GM11168 (cell line): ENCODE results near the gene TMCC3.

Source experiments
- in situ Hi-C: fragments of 300-500 bp; cut with MboI; formaldehyde crosslinking; loops from one replicate; pipeline ENCODE4 v1.12.0; 2022; ENCODE audit warnings: low sequenced_read_pairs; ENCODE audit not compliant: unreplicated experiment

The TMCC3 gene

GRCh38 chr12:94674835-94675234 is 24.5 kb upstream of the TMCC3 start:
- in situ Hi-C loops, result no loop called here

GRCh38 chr12:94674051-94674451 is 23.7 kb upstream of the TMCC3 start:
- in situ Hi-C loops, result no loop called here

- in situ Hi-C loops, result no loop called here
Observed at GRCh38 chr12:94673496-94673895, 23.1 kb upstream of the TMCC3 start.

GRCh38 chr12:94671917-94672316 is 21.6 kb upstream of the TMCC3 start:
- in situ Hi-C loops, result no loop called here

GRCh38 chr12:94670898-94671297 is 20.5 kb upstream of the TMCC3 start:
- in situ Hi-C loops, result no loop called here

GRCh38 chr12:94670075-94670474 is 19.7 kb upstream of the TMCC3 start:
- in situ Hi-C loops, result no loop called here

GRCh38 chr12:94667031-94667540 is 16.7 kb upstream of the TMCC3 start:
- in situ Hi-C loops, result no loop called here

- in situ Hi-C loops, result no loop called here
Observed at GRCh38 chr12:94666158-94666557, 15.8 kb upstream of the TMCC3 start.

GRCh38 chr12:94663702-94664101 is 13.3 kb upstream of the TMCC3 start:
- in situ Hi-C loops, result no loop called here

GRCh38 chr12:94663071-94663470 is 12.7 kb upstream of the TMCC3 start:
- in situ Hi-C loops, result no loop called here

GRCh38 chr12:94660436-94660835 is 10.1 kb upstream of the TMCC3 start:
- in situ Hi-C loops, result no loop called here

- in situ Hi-C loops, result no loop called here
Observed at GRCh38 chr12:94659346-94659930, 9.1 kb upstream of the TMCC3 start.

GRCh38 chr12:94658931-94659330 is 8.6 kb upstream of the TMCC3 start:
- in situ Hi-C loops, result no loop called here

GRCh38 chr12:94656556-94656955 is 6.2 kb upstream of the TMCC3 start:
- in situ Hi-C loops, result no loop called here

GRCh38 chr12:94649349-94650142 is 811 bp downstream of the TMCC3 start:
- in situ Hi-C loops, result no loop called here

- in situ Hi-C loops, result no loop called here
Observed at GRCh38 chr12:94648578-94648977, 1.8 kb downstream of the TMCC3 start.

GRCh38 chr12:94644141-94644979 is 6.0 kb downstream of the TMCC3 start:
- in situ Hi-C loops, result no loop called here

GRCh38 chr12:94643606-94644005 is 6.8 kb downstream of the TMCC3 start:
- in situ Hi-C loops, result no loop called here

GRCh38 chr12:94641283-94641682 is 9.1 kb downstream of the TMCC3 start:
- in situ Hi-C loops, result no loop called here

GRCh38 chr12:94640134-94640928 is 10.0 kb downstream of the TMCC3 start:
- in situ Hi-C loops, result no loop called here
